Myocyte (in vitro differentiated cells): ENCODE results near the gene FGF18. TPM values are rescaled to one million over a fixed set of nuclear protein-coding genes. Genes with fewer than 3 reads are reported as not detected.
A peak's percentile ranks its signal among the peaks of the same experiment; 100 is the strongest.
"Not testable (repeated sequence)": the region's sequence is repeated elsewhere in the genome, so short reads cannot be mapped to it uniquely, and the experiment has no call there.

Source experiments
- DNase-seq: peaks from one replicate; pipeline ENCODE4 v3.0.0-alpha.2; 2012; ENCODE audit warnings: low read depth
- polyA plus RNA-seq: library from polyadenylated mRNA; unstranded; fragments of >200 nt; gene quantifications from one replicate; pipeline ENCODE4 v1.2.1, GENCODE V29; 2012; ENCODE audit warnings: missing spikeins
- total RNA-seq: library from RNA; depleted of rRNA; stranded (reverse); fragments of >200 nt; gene quantifications from 2 replicates; pipeline ENCODE4 v1.2.3, GENCODE V29; 2014

FGF18 gene, protein sequence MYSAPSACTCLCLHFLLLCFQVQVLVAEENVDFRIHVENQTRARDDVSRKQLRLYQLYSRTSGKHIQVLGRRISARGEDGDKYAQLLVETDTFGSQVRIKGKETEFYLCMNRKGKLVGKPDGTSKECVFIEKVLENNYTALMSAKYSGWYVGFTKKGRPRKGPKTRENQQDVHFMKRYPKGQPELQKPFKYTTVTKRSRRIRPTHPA
- 0.16 TPM in 1 of 2 replicates, not detected in the other for total RNA-seq
- 0.11 TPM for polyA plus RNA-seq

GRCh38 chr5:171418982-171419687 lies at the start of gene FGF18:
FGF18 (plus strand) TSS chr5:171419647; CDS start chr5:171420200, 553 bp downstream.
- DNase-seq: peak; percentile 35

DNA sequence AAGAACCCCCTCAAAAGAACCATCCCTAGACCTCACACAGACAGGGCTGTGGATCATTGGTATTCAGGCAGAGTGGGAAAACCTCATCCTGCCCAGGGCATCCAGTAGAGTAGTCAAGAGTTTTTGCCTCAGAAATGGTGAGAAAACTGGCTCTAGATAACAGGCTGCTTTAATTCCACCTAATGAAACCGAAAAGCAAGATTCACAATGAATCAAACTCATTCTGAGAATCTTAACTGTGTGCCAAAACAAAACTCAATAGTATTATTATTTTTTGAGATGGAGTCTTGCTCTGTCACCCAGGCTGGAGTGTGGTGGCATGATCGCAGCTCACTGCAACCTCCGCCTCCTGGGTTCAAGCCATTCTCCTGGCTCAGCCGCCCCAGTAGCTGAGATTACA lies 49.5 kb upstream of the FGF18 start:
- DNase-seq: no peak

GRCh38 chr5:171370881-171371280 lies 48.6 kb upstream of the FGF18 start:
- not testable (repeated sequence) for DNase-seq

- DNase-seq: no peak
These were observed 48.1 kb upstream of the FGF18 start for GRCh38 chr5:171371326-171371725.

- no peak for DNase-seq
These were observed 39.5 kb upstream of the FGF18 start for GRCh38 chr5:171379961-171380360.

DNA sequence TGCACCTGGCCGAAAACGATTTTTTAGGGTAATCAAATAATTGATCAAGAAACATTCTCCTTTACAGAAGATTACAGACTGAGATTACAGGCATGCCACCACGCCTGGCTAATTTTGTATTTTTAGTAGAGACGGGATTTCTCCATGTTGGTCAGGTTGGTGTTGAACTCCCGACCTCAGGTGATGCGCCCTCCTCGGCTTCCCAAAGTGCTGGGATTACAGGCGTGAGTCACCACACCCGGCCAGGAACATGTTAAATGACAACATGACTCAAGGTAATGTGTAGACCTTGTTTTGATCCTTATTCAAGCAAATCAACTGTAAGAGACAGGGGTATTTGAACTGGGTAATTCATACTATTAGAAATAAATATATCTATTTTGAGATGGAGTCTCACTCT lies 35.0 kb upstream of the FGF18 start:
- DNase-seq: not testable (repeated sequence)

- DNase-seq: not testable (repeated sequence)
These were observed 34.4 kb upstream of the FGF18 start for GRCh38 chr5:171384999-171385398.

- DNase-seq: no peak
These were observed 33.3 kb upstream of the FGF18 start for GRCh38 chr5:171386006-171386671.

DNA sequence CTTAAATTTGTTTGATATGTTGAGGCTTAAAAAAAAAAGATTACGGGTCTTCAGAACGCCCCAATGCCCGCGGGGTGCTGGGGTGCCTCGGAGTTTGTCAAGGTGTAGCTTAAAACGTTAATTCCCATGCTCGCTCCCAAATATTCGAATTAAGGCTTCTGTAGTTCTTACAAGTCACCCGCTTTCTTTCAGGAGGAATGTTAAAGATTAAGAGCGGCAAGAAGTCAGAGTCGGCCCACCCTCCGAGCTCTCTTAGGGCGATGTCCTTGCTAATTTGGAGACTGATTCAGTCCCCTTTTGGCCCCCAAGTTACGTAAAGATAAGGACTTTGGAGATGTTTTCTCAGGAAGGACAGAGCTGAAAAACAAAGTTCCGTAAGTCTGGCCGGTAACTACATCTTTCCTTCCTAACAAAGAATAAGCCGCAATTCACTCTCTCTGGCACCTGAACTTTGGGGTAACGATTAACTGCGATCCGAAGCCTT lies 32.5 kb upstream of the FGF18 start:
- DNase-seq: no peak

- DNase-seq: peak; percentile 98
These were observed 32.0 kb upstream of the FGF18 start, which contains the start of gene NPM1 for GRCh38 chr5:171387345-171387969. NPM1 (plus strand) TSS chr5:171387849; CDS start chr5:171387949, 100 bp downstream.

GRCh38 chr5:171387970-171388815 lies 31.3 kb upstream of the FGF18 start:
- DNase-seq: peak; percentile 86

DNA sequence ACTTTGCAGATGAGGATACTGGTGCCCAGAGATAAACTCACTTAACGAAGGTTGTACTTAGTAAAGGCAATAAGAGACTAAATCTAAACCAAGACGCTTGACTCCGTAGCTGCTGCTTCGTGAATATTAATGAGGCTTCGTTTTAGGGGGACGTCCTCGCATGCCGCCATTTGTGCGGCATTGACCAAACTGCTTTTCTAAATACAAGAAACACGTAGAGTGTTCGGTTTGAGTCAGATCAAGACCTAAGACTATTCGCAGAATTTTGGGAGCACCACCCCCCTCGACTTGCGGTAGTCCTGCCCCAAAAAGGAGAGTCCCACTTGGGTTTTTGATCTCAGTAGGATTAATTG lies 30.7 kb upstream of the FGF18 start:
- no peak for DNase-seq

DNA sequence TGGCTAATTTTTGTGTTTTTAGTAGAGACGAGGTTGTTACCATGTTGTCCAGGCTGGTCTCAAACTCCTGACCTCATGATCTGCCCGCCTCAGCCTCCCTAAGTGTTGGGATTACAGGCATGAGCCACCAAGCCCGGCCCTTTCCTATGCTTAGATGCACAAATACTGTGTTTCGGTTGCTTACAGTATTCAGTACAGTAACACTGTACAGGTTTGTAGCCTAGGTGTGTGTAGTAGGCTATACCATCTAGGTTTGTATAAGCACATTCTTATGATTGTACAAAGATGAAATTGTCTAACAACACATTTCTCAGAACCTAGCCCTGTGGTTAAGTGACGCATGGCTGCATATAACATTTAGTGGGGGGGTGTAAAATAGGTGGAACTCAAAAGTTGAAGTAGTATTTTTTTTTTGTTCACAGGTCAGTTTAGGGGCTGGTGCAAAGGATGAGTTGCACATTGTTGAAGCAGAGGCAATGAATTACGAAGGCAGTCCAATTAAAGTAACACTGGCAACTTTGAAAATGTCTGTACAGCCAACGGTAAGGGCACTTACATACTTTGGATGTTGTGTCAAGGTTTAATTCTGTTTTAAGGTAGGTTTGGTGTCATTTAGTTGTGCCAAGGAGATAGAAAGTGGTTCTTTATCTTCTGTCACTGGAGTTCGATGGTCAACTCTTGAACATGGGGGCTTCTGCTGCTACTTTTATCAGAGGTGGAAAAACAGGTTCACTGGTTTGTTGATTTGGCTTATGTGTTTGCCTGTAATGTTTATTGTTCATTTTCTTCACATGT lies 28.4 kb upstream of the FGF18 start:
- no peak for DNase-seq

DNA sequence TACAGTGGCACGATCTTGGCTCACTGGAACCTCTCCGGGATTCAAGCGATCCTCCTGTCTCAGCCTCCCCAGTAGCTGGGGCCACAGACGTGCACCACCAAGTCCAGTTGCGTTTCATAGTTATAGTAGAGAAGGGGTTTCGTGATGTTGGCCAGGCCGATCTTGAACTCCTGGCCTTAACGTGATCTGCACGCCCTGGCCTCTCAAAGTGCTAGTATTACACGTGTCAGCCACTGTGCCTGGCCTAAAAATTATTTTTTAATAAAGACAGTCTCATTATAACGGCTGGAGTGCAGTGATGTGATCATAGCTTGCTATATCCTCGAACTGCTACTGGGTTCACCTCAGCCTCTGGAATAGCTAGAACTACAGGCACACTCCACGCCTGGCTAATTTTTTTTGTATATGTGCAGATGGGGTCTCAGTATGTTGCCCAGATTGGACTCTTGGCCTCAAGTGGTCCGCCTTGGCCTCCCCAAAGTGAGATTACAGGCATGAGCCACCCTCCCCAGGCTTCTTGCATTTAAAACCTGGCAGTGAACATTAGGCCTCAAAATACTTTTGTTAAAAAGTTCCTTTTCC lies 27.4 kb upstream of the FGF18 start:
- no peak for DNase-seq

DNA sequence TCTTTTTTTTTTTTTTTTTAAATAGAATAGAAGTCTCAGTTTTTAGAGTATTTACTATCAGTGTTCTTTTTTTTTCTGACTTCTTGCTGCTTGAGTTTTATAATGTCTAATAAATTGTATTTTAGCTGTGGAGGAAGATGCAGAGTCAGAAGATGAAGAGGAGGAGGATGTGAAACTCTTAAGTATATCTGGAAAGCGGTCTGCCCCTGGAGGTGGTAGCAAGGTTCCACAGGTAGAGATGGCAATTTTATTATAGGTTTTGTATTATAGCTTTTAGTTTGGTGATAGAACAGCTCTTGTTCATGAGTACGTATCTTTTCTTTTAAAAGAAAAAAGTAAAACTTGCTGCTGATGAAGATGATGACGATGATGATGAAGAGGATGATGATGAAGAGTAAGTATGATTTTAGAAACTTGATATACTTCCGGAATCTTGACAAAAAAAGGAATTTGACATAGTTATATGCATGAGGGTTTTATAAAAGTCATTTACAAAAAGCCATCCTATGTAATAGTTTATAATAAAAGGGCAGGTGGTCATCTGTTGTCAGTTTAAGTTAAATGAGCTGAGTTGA lies 26.8 kb upstream of the FGF18 start:
- DNase-seq: no peak

GRCh38 chr5:171395042-171395441 lies 24.4 kb upstream of the FGF18 start:
- no peak for DNase-seq

GRCh38 chr5:171396583-171396982 lies 22.9 kb upstream of the FGF18 start:
- not testable (repeated sequence) for DNase-seq

DNA sequence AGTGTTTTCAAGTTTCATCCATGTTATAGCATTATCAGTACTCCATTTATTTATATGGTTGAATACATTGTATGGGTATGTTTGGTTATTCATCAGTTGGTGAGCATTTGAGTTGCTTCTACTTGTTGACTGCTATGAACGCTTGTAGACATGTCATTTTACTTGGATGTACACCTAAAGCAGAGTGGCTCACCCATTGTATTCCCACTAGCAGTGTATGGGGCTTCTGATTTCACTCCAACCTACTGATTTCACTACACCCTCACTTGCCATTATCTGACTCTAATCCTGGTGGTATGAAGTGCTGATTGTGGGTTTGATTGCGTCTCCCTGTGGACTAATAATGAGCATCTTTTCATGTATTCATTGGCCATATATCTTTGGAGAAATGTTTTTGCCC lies 22.3 kb upstream of the FGF18 start:
- DNase-seq: no peak

DNA sequence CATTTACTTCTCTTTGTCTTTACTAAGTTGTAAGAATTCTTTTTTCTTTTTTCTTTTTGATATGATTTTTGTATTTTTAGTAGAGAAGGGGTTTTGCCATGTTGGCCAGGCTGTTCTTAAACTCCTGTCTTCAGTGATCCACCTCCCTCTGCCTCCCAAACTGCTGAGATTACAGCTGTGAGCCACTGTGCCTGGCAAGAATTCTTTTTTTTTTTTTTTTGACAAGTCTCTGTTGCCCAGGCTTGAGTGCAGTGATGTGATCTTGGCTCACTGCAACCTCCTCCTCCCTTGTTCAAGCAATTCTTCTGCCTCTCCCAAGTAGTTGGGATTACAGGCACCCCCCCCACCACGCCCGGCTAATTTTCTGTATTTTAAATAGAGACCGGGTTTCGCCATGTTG lies 21.8 kb upstream of the FGF18 start:
- no peak for DNase-seq
